Activated T-cell treated with anti-CD3 and anti-CD28 coated beads, Interleukin-2, amount 50 U/mL, for 4 hours (primary cell): ENCODE measurements around the gene ERBIN. TPM values are rescaled to one million over a fixed set of nuclear protein-coding genes. Genes with fewer than 3 reads are reported as not detected.
"Not testable (repeated sequence)": the region's sequence is repeated elsewhere in the genome, so short reads cannot be mapped to it uniquely, and the experiment has no call there.

Experiments
- ATAC-seq, 2 donors: fragments of 200-7000 bp; cut with Tn5 transposase; one replicate each; pipeline ENCODE4 v1.10.0; 2021
- DNase-seq: peaks from one replicate; pipeline ENCODE4 v3.0.0-alpha.2; 2020
- H3K27me3 Mint-ChIP-seq: one replicate; pipeline ENCODE4 v1.8.0; 2021; ENCODE audit warnings: low read depth, mixed read lengths
- H3K36me3 Mint-ChIP-seq: one replicate; pipeline ENCODE4 v1.8.0; 2022; ENCODE audit warnings: mixed read lengths; ENCODE audit not compliant: insufficient read depth
- H3K4me1 Mint-ChIP-seq: one replicate; pipeline ENCODE4 v1.8.0; 2021; ENCODE audit warnings: low read depth, mixed read lengths
- H3K4me3 Mint-ChIP-seq: one replicate; pipeline ENCODE4 v1.8.0; 2021; ENCODE audit warnings: mild to moderate bottlenecking, moderate library complexity, mixed read lengths
- H3K9me3 Mint-ChIP-seq: one replicate; pipeline ENCODE4 v1.8.0; 2021; ENCODE audit warnings: mixed read lengths
- total RNA-seq, 3 donors: library from RNA; stranded (reverse); gene quantifications; one replicate each; pipeline ENCODE4 v1.2.1, GENCODE V29; 2021

Gene ERBIN
- 10 to 100 TPM; 27.6 to 33.3 (median 28.2) TPM for total RNA-seq

DNA sequence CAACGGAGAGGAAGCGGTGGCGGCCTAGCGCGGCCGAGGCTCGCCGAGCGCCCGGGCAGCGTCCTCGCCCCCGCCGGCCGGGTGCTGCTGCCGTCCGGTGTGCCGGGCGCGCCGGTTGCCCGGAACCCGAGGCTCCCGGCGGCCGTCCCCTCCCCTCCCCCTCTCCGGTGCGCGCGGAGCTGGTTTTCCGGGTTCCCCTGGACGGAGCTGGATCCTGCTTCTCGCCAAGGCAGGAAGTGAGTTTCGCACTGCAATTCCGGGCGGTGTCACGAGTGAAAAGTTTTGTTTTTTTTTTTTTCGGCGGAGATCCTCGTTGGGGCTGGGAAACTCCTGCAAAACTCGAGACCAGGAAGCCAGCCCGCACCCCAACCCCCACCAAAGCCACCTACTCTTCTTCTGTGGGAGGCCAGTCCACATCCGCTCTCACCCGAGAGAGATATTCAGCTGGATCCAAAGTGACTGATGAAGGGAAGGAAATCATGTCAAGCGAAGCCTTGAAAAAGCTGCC is at the start of gene ERBIN:
Gene ERBIN (plus strand): TSS at position 300 of the 508 bp plus-strand sequence. CDS start 66,144 bp downstream, outside the sequence.
- H3K27me3 Mint-ChIP-seq: no peaks in the 10 kb centered on the region
- peak within 1 kb of the TSS; percentile 96 for H3K4me3 Mint-ChIP-seq
- H3K4me1 Mint-ChIP-seq: peaks cover 42% of the 10 kb centered on the region
- ATAC-seq (peak; percentile 30 to 34), DNase-seq (peak; percentile 56)
- peaks cover 9% of the 10 kb centered on the region for H3K36me3 Mint-ChIP-seq
- H3K9me3 Mint-ChIP-seq: no peaks in the 10 kb centered on the region

DNA sequence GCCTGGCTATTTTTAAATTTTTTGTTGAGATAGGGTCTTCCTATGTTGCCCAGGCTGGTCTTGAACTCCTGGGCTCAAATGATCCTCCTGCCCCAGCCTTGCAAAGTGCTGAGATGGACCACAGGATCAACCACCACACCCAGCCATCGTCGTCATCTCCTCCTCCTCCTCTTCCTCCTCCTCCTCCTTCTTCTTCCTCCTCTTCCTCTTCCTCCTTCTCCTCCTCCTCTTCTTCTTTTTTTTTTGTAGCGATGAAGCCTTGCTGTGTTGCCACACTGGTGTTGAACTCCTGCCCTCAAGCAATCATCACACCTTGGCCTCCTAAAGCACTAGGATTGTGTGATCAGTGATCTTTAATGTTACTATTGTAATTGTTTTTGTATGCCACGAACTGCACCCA is 49.4 kb upstream of the ERBIN start:
- DNase-seq (no peak), ATAC-seq (no peak)
- Mint-ChIP-seq H3K4me3 (no peak overlapping the region), H3K36me3 (peaks cover 2% of the 10 kb centered on the region), H3K9me3 (peaks cover 8% of the 10 kb centered on the region), H3K4me1 (peaks cover 1% of the 10 kb centered on the region), H3K27me3 (peaks cover 1% of the 10 kb centered on the region)

DNA sequence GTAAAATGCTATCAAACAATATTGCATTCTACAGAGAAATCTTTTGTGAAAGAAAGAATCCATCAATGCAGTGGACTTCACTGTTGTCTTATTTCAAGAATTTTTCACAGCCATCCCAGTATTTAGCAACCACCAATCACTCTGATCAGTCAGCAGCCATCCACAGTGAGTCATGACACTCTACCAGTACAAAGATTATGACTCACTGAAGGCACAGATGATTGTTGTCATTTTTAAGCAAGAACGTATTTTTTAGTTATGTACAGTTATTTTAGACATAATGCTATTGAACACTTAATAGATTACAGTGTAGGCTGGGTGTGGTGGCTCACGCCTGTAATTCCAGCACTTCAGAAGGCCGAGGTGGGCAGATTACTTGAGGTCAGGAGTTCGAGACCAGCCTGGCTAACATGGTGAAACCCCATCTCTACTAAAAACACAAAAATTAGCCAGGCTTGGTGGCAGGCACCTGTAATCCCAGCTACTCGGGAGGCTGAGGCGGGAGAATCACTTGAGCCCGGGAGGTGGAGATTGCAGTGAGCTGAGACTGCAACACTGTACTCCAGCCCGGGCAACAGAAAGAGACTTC is 46.6 kb upstream of the ERBIN start:
- H3K36me3 Mint-ChIP-seq, H3K9me3 Mint-ChIP-seq, H3K4me1 Mint-ChIP-seq, H3K27me3 Mint-ChIP-seq, H3K4me3 Mint-ChIP-seq, DNase-seq: not testable (repeated sequence)
- ATAC-seq: peak; percentile 76 to 78

GRCh38 chr5:65880496-65881072 is 45.8 kb upstream of the ERBIN start:
- no peak for DNase-seq
- peaks cover 2% of the 10 kb centered on the region for H3K36me3 Mint-ChIP-seq
- H3K9me3 Mint-ChIP-seq: peaks cover 8% of the 10 kb centered on the region
- no peak overlapping the region for H3K4me3 Mint-ChIP-seq
- peaks cover 1% of the 10 kb centered on the region for H3K27me3 Mint-ChIP-seq
- peaks cover 1% of the 10 kb centered on the region for H3K4me1 Mint-ChIP-seq
- no peak for ATAC-seq

DNA sequence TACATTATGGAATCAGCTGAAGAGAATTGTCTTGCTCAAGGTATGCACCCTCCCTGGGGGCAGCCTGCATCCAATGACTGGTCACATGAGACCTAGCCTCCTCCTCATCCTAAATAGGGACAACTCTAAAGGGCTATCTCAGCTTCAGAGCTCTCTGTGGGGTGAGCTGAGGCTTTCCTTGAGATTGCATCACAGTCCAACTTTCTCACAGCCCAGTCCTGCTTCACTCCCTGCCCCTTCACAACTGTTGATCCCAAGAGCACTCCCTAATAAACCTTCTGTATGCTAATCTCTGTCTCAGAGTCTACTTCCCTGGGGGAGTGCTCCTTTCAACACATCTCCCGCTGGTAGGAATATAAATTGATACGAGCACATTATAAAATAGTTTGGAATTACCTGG is 44.1 kb upstream of the ERBIN start:
- no peaks in the 10 kb centered on the region for H3K27me3 Mint-ChIP-seq
- H3K4me1 Mint-ChIP-seq: no peaks in the 10 kb centered on the region
- DNase-seq: no peak
- H3K36me3 Mint-ChIP-seq: no peaks in the 10 kb centered on the region
- no peak for ATAC-seq
- peaks cover 4% of the 10 kb centered on the region for H3K9me3 Mint-ChIP-seq
- H3K4me3 Mint-ChIP-seq: no peak overlapping the region

DNA sequence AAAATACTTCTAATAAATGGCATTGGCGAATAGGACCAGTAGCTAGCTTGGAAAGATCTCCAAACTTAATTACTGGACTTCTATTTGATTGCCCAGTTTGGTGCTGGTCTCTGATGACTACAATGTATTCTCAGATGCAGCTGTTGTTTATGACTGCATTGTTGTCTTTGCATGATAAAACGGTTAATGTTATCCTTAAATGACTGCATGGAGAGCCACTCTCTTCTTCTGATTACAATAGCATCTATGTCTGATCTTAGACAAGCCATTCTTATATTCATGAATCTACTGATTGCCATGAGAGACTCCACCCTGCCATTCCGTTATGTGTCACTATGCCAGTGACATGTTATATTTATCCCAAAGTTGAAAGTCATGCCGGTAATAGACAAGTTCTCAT is 42.9 kb upstream of the ERBIN start:
- DNase-seq (no peak), ATAC-seq (no peak)
- Mint-ChIP-seq H3K4me3 (no peak overlapping the region), H3K4me1 (no peaks in the 10 kb centered on the region), H3K27me3 (no peaks in the 10 kb centered on the region), H3K36me3 (no peaks in the 10 kb centered on the region), H3K9me3 (peaks cover 2% of the 10 kb centered on the region)

DNA sequence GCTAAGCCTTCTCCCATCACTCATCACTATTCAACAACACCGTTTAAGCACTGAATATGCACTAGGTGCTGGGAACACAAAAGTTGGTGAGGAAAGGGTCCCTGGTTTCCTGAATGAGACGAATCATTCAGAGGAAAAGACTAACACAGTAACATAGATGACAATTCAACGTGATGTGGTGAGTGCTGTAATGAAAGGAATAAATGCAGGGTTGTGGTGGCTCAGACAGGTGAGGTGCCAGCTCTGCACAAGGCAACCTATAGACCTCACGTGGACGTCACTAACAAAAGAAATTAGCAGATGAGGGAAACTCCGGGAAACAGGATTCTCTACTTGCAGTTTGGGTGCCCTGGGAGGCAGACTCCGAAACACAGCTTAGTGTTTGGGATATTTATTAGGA is 40.0 kb upstream of the ERBIN start:
- DNase-seq (no peak), ATAC-seq (no peak)
- Mint-ChIP-seq H3K36me3 (no peaks in the 10 kb centered on the region), H3K27me3 (no peaks in the 10 kb centered on the region), H3K4me3 (no peak overlapping the region), H3K9me3 (no peaks in the 10 kb centered on the region), H3K4me1 (no peaks in the 10 kb centered on the region)

GRCh38 chr5:65892024-65892423 is 34.4 kb upstream of the ERBIN start:
- not testable (repeated sequence) for H3K36me3 Mint-ChIP-seq, H3K4me3 Mint-ChIP-seq, DNase-seq, H3K9me3 Mint-ChIP-seq, ATAC-seq, H3K27me3 Mint-ChIP-seq, H3K4me1 Mint-ChIP-seq

DNA sequence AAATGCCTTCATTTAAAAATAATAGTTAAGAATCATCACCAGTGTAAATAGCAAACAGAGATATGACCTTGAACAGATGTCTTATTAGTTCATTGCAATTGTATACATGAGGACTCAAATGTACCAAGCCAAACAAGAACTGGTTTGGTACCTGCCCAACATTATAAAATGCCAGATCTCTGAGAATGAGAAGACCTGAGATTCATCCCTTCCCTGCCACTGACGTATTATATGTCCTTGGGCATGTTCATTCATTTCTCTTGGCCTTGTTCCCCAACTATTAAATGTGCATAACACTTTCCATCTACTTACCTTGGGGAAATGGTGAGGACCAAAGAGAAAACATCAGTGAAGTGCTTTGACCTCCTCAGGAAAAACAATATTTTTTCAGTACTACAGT is 33.6 kb upstream of the ERBIN start:
- Mint-ChIP-seq H3K27me3 (no peaks in the 10 kb centered on the region), H3K4me1 (no peaks in the 10 kb centered on the region), H3K36me3 (no peaks in the 10 kb centered on the region), H3K4me3 (no peak overlapping the region), H3K9me3 (no peaks in the 10 kb centered on the region)
- no peak for ATAC-seq
- no peak for DNase-seq

DNA sequence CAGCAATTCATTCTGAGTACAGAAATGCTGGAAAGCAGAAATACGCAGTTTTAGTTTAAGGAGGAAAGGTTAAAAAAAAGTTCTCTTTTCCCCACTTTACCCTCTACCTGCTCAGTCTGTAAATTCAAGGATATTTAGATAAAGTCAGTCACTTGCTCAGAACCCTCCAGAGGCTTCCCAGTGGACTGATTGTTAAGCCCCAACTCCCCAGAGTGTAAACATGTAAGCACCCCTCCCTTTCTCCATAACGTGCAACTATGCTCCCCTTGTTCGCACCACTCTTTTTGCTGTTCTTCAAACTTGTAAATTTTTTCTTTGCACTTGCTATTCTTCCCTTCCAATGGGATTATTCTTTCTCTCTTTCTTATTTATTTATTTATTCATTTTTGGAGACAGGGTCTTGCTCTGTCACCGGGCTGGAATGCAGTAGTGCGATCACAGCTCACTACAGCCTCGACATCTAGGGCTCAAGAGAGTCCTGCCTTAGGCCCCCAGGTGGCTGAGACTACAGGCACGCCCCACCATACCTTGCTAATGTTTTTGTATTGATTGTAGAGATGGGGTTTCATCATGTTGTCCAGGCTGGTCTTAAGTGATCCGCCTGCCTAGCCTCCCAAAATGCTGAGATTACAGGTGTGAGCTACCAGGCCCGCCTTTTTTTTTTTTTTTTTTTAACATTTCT is 32.5 kb upstream of the ERBIN start:
- H3K36me3 Mint-ChIP-seq: no peaks in the 10 kb centered on the region
- no peaks in the 10 kb centered on the region for H3K27me3 Mint-ChIP-seq
- no peaks in the 10 kb centered on the region for H3K4me1 Mint-ChIP-seq
- DNase-seq (no peak), ATAC-seq (no peak)
- H3K9me3 Mint-ChIP-seq: no peaks in the 10 kb centered on the region
- no peak overlapping the region for H3K4me3 Mint-ChIP-seq

DNA sequence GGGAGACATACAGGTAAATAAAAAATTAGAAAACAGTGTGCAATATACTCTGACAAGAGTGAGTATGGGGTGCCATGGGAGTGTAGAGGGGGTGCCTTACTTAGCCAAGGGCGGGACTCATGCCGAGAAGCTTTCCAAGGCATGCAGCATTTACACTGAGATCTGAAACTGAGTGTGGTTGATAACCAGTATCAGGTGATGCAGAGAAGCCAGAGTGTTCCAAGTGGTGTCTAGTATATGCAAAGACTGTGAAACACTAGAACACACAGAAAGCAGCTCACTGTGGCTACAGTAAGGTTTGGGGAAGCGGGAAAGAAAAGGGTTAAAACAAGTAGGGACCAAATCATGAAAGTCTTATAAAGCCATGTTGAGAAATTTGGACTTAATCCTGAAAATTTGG is 30.5 kb upstream of the ERBIN start:
- Mint-ChIP-seq H3K4me3 (no peak overlapping the region), H3K27me3 (no peaks in the 10 kb centered on the region), H3K36me3 (no peaks in the 10 kb centered on the region), H3K9me3 (no peaks in the 10 kb centered on the region), H3K4me1 (no peaks in the 10 kb centered on the region)
- no peak for DNase-seq
- no peak for ATAC-seq

DNA sequence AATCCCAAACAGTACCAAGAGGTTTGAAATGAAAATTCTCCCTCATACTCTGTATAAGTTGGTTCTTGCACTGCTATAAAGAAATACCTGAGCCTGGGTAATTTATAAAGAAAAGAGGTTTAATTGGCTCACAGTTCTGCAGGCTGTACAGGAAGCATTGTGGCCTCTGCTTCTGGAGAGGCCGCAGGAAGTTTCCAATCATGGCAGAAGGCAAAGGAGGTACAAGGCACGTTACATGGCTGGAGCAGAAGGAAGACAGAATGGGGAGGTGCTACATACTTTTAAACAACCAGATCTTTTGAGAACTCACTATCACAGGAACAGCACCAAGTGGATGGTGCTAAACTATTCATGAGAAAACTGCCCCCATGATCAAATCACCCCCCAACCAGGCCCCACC is 25.6 kb upstream of the ERBIN start:
- H3K36me3 Mint-ChIP-seq: no peaks in the 10 kb centered on the region
- no peak for DNase-seq
- H3K27me3 Mint-ChIP-seq: no peaks in the 10 kb centered on the region
- no peak overlapping the region for H3K4me3 Mint-ChIP-seq
- ATAC-seq: no peak
- H3K4me1 Mint-ChIP-seq: no peaks in the 10 kb centered on the region
- H3K9me3 Mint-ChIP-seq: no peaks in the 10 kb centered on the region

DNA sequence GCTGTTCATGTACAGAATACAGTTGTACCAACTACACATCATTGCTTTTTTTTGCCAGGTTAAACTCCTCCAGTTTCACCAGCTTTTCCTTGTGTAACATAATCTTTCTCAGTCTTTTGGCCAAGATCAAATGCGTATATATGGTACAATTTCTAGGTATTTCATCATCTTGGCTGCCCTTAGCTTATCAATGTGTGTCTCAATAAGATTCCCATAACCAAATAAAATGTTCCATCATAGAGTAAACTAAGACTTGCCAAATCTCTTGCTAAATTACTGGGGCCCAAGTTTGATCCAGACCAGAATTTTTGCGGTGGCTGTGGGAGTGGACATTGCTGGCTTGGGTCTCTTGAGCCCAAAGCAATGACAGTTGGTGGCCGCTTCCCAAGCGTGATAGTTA is 24.3 kb upstream of the ERBIN start:
- no peaks in the 10 kb centered on the region for H3K4me1 Mint-ChIP-seq
- no peak overlapping the region for H3K4me3 Mint-ChIP-seq
- ATAC-seq: no peak

GRCh38 chr5:65903581-65903980 is 22.8 kb upstream of the ERBIN start:
- no peaks in the 10 kb centered on the region for H3K9me3 Mint-ChIP-seq
- H3K4me3 Mint-ChIP-seq: no peak overlapping the region
- no peak for DNase-seq
- no peaks in the 10 kb centered on the region for H3K4me1 Mint-ChIP-seq
- H3K27me3 Mint-ChIP-seq: no peaks in the 10 kb centered on the region
- ATAC-seq: no peak
- no peaks in the 10 kb centered on the region for H3K36me3 Mint-ChIP-seq

More for the DNA sequence above, 24.3 kb upstream of the ERBIN start:
- Mint-ChIP-seq H3K27me3 (no peaks in the 10 kb centered on the region), H3K36me3 (no peaks in the 10 kb centered on the region), H3K9me3 (no peaks in the 10 kb centered on the region)
- no peak for DNase-seq

GRCh38 chr5:65906256-65906655 is 20.1 kb upstream of the ERBIN start:
- DNase-seq: no peak
- Mint-ChIP-seq H3K9me3 (no peaks in the 10 kb centered on the region), H3K27me3 (no peaks in the 10 kb centered on the region), H3K4me3 (no peak overlapping the region), H3K36me3 (no peaks in the 10 kb centered on the region), H3K4me1 (no peaks in the 10 kb centered on the region)
- no peak for ATAC-seq
